ENCODE results near the gene CSNK1G1.
A peak's percentile ranks its signal among the peaks of the same experiment; 100 is the strongest.
"Not testable (repeated sequence)": the region's sequence is repeated elsewhere in the genome, so short reads cannot be mapped to it uniquely, and the experiment has no call there.

The CSNK1G1 gene

GRCh38 chr15:64355944-64356709 is at the start of gene CSNK1G1:
TSS of gene CSNK1G1 (minus strand) at chr15:64356173. CDS start at chr15:64300499, 55,674 bp downstream.
- DNase-seq (ENCODE audit: low read depth): peak; percentile 97

GRCh38 chr15:64400583-64400982 is 44.6 kb upstream of the CSNK1G1 start:
- no peak for DNase-seq (ENCODE audit: low read depth)

GRCh38 chr15:64398575-64398974 is 42.6 kb upstream of the CSNK1G1 start:
- DNase-seq (ENCODE audit: low read depth): no peak

- no peak for DNase-seq (ENCODE audit: low read depth)
These were observed 40.8 kb upstream of the CSNK1G1 start for GRCh38 chr15:64396789-64397188.

- not testable (repeated sequence) for DNase-seq (ENCODE audit: low read depth)
These were observed 36.5 kb upstream of the CSNK1G1 start for GRCh38 chr15:64392471-64392870.

GRCh38 chr15:64389036-64389435 is 33.1 kb upstream of the CSNK1G1 start:
- no peak for DNase-seq (ENCODE audit: low read depth)

GRCh38 chr15:64387562-64388168 is 31.7 kb upstream of the CSNK1G1 start, which contains the start of gene TRIP4:
TSS of gene TRIP4 (plus strand) at chr15:64387836. CDS start at chr15:64387864, 28 bp downstream.
- DNase-seq (ENCODE audit: low read depth): peak; percentile 92

GRCh38 chr15:64386291-64386690 is 30.3 kb upstream of the CSNK1G1 start:
- DNase-seq (ENCODE audit: low read depth): no peak

GRCh38 chr15:64383760-64384159 is 27.8 kb upstream of the CSNK1G1 start:
- DNase-seq (ENCODE audit: low read depth): no peak

GRCh38 chr15:64381000-64381751 is 25.2 kb upstream of the CSNK1G1 start, which contains the start of gene PCLAF:
TSS of gene PCLAF (minus strand) at chr15:64381441. CDS start at chr15:64381371, 70 bp downstream.
- peak; percentile 88 for DNase-seq (ENCODE audit: low read depth)

- DNase-seq (ENCODE audit: low read depth): not testable (repeated sequence)
These were observed 24.3 kb upstream of the CSNK1G1 start for GRCh38 chr15:64380130-64380870.

- DNase-seq (ENCODE audit: low read depth): no peak
These were observed 23.4 kb upstream of the CSNK1G1 start for GRCh38 chr15:64379216-64379960.

- DNase-seq (ENCODE audit: low read depth): no peak
These were observed 17.4 kb upstream of the CSNK1G1 start for GRCh38 chr15:64373360-64373759.

- DNase-seq (ENCODE audit: low read depth): not testable (repeated sequence)
These were observed 15.4 kb upstream of the CSNK1G1 start for GRCh38 chr15:64371383-64371782.

GRCh38 chr15:64369078-64369607 is 13.2 kb upstream of the CSNK1G1 start:
- no peak for DNase-seq (ENCODE audit: low read depth)

GRCh38 chr15:64361259-64361658 is 5.3 kb upstream of the CSNK1G1 start:
- no peak for DNase-seq (ENCODE audit: low read depth)

- DNase-seq (ENCODE audit: low read depth): no peak
These were observed 702 bp upstream of the CSNK1G1 start for GRCh38 chr15:64356710-64357040.

GRCh38 chr15:64355348-64355943 is 527 bp downstream of the CSNK1G1 start:
- DNase-seq (ENCODE audit: low read depth): no peak

GRCh38 chr15:64354688-64355344 is 1.2 kb downstream of the CSNK1G1 start:
- DNase-seq (ENCODE audit: low read depth): no peak

- DNase-seq (ENCODE audit: low read depth): no peak
These were observed 4.7 kb downstream of the CSNK1G1 start for GRCh38 chr15:64351265-64351664.
